NCI-H526 treated with DMSO at 0.1 percent for 48 hours (cell line): ENCODE data around the gene HSD17B3.
"Not testable (repeated sequence)": the region's sequence is repeated elsewhere in the genome, so short reads cannot be mapped to it uniquely, and the experiment has no call there.

Experiments
- DNase-seq: peaks from one replicate; lab custom pipeline; 2025; lab: John Stamatoyannopoulos, UW

The HSD17B3 gene

DNA sequence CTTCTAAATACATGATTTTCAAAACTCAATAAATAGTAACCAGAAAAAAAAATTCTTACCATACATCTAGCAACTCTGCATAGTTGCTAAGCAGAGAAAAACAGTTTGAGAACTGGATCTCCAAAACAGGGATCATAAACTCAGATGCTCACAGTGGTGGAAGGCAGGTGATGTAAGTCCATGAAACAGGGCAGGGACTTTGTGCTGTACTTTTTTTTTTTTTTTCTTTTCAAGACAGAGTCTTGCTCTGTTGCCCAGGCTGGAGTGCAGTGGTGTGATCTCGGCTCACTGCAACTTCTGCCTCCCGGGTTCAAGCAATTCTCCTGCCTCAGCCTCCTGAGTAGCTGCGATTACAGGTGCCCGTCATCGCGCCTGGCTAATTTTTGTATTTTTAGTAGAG is 5.0 kb upstream of the HSD17B3 start:
- DNase-seq, result not testable (repeated sequence)

DNA sequence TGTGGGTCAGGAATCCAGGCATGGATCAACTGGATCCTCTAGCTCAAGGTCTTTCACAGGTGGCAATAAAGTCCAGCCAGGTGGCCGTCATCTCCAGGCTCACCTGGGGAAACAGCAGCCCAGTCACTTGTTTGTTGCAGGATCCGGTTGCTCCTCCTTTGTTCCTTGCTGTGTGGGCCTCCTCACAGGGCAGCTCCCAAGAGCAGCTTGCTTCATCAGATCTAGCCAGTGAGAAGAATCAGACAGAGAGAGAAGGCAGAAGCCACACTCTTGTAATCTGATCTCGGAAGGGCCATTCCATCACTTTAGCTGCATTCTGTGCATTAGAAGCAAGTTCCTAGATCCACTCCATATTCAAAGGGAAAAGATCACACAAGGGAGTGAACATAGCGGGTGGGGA is 3.2 kb upstream of the HSD17B3 start:
- DNase-seq, result no peak

DNA sequence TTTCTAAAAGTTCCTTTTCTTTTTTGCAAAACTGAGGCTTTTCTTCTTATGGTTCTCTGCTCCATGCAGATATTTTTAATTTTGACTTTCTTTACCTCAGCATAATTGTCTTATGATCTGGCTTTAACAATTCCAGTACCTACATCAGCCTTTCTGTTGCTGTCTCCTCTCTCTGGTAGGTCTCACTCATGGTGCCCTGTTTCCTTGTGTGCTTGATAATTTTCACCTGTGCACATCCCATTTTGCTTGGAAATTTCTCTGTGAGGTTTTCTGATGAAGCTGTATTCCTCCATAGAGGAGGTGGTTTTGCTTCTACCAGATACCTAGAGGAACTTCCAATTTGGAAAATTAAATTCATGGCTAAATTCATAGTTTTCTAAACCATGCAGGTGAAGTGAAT is 2.3 kb upstream of the HSD17B3 start:
- no peak for DNase-seq

DNA sequence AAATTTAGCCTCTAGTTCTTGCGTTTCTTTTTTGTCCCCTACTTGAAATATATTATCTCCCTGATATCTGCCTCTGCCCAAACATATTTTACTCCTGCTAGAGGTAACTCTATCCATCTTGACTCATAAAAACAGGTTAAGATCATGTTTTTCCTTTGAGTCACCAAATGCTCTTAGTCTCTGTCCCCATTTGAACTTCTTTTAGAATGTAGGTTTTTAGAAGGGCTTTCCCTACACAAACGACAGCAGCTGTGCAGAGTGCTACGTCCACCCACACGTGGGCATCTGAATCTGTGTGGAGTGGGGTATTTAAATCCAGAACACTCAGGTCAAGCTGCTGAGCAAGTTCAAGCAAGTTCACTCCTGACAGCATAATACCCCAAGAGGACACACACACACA is 2.2 kb downstream of the HSD17B3 start:
- DNase-seq, result no peak

DNA sequence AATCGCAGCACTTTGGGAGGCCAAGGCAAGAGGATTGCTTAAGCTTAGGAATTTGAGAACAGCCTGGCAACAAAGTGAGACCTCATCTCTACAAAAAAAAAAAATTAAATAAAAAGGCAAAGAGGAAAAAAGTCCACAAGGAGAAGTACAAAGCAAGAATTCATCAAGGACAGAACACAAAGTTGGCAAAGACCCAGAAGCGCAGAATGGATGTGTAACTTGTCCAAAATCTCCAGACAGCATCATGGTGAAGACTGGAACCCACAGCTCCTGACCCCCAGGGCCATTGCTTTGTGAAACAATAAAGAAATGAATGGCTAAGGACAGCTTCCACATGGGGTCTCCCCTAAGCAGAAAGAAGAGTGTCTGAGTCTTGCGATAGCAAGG is 7.8 kb downstream of the HSD17B3 start:
- DNase-seq, result no peak

DNA sequence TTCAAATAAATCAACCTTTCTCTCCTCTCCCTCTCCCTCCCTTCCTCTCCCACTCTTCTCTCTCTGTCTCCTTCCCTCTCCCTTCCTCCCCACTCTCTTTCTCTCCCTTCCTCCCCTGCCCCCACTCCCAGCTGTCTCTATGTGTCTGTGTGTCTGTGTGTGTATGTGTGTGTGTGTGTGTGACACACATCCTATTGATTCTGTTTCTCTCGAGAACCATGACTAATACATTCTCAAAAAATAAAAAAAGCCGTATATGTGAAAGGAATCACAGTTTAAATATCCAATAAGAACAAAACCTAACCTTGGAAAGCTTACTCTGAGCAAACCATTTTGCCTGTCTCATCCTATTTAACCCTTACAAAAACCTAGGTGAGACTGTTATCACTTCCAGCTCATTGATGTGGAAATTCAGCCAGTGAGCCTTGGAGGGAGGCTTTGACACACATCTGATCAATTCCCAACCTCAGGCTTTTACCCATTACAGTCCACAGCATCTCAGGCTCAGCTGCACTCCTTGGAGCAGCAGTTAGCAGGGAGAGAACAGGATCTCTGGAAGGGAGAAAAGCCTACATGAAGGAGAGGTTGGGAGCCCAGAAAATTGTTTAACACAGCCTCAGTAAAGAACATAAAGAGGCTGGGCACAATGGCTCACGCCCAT is 8.3 kb downstream of the HSD17B3 start:
- no peak for DNase-seq

DNA sequence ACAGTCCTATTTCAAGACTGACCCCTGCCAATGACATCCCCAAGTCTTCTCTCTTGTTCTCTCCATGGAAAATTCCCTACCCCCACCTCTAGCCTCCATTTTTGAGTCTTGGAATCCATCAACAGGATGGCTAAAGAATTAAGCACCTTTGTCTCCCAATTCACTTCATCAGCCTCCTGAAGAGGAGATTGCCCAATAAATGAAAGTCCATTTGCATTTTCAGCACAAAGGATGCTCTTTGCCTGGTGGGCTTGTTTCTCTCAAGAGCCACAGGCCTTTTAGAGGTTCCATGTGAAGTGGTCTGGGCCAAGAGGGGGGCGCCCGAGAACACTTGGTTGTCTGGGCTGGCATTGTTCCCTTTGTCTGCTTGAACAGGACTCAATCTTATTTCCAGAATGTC is 12.6 kb downstream of the HSD17B3 start:
- no peak for DNase-seq

DNA sequence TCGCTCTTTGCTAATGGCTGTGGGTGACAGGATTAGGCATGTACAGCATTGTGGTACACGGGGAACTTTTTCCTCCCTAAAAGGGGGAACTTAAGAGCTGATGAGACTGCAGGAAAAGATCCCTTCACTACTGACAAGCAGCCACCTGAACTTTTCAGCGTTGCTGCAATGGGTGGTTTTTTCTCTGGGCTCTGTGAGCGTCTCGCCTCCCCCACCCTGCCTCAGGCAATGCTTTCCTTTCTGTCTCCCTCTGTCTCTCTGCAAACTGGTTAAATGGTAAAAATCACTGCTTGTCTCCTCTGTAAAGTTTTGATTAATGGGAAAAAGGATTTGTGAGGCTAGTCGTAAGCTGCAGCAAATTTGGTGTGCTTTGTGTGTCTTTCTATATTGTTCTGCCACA is 20.3 kb downstream of the HSD17B3 start:
- no peak for DNase-seq

DNA sequence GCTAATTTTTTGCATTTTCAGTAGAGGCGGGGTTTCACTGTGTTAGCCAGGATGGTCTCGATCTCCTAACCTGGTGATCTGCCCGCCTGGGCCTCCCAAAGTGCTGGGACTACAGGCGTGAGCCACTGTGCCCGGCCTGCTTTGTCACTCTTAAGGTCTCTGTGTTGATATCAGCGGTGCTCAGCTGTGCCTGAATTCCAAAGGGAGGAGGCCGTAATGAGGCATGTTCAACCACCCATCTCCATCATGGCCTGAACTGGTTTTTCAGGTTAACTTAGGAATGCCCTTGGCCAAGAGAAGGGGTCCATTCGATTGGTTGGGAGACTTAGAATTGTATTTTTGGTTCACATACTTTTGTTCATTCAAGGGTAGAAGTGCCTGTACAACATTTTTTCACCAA is 22.0 kb downstream of the HSD17B3 start:
- no peak for DNase-seq

DNA sequence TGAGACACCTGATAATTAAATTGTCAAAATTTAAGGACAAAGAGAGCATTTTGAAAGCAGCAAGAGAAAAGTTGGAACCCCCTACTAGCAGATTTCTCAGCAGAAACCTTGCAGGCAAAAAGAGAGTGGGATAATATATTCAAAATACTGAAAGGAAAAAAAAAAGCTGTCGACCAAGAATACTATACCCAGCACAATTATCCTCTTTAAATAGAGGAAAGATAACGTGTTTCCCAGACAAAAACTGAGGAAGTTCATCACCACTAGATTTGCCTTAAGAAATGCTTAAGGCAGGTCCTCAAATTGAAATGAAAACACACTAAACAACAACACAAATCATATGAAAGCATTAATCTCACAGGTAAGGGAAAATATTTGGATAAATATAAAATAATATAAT is 27.0 kb downstream of the HSD17B3 start:
- no peak for DNase-seq

DNA sequence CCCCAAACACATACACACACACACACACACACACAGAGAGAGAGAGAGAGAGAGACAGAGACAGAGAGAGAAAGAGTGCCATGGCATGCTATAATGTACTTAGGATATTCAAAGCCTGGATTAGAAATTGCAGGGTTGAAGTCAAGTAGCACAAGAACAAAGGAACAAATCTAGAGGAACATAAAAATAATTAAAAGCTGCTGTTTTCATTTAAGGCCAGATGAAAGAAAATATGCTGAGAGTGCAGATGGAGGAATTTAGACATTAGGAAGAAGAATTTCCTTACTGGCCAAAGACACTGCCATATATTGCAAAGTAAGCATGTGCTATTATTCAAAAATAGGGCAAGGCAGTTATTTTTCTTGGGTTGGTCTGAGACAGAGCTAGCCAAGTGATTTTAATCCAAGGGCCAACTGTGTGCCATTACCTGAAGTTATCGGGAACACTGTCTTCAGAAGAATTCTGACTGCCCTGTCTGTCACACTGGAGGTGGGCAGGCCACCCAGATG is 31.7 kb downstream of the HSD17B3 start:
- no peak for DNase-seq

DNA sequence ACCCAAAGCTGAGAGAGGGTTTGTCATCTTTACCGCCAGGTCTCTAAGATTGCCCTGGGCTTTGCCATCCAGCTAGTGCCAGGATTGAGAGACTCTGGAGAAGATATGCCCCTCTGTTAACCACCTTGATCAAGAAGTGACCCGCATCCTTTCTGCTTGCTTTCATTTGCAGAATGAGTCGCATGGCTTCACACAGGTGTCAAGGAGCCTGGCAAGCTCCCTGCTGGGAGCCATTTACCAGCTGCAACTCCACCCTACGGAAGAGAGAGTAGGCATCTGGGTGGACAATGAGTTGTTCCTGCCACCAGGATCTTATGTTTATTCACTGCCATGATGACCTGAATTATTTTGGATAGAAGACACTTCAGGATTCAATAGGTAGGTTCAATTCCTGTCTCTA is 43.0 kb downstream of the HSD17B3 start:
- no peak for DNase-seq

DNA sequence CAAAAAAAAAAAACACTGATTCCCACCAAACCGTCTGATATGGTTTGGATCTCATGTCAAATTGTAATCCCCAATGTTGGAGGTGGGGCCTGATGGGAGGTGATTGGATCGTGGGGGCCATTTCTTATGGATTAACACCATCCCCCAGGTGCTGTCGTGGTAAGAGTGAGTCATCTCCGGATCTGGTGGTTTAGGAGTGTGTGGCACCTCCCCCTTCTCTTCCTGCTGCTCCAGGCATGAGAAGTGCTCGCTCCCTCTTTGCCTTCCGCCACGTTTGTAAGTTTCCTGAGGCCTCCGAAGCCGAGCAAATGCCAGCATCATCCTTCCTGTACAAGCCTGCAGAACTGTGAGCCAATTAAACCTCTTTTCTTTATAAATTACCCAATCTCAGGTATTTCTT is 45.2 kb downstream of the HSD17B3 start:
- DNase-seq, result no peak

DNA sequence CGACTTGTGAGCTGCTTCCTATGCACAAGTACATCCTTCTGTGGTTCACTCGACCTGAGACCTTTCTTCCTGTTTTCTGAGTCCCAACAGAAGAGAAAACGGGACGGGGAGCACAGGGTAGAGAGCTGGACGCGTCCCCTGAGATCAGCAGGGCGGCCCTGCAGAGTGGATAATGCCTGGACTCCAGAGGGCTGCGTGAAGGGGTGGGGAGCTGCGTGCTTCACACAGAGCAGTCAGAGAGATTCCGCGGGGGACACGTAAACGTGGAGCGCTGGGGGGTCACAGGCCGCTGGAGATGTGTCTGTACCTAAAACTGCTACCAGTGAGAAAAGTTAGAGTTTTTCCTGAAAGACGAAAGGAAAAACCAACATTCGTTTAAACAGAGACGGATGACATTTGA is 46.3 kb downstream of the HSD17B3 start:
- no peak for DNase-seq

DNA sequence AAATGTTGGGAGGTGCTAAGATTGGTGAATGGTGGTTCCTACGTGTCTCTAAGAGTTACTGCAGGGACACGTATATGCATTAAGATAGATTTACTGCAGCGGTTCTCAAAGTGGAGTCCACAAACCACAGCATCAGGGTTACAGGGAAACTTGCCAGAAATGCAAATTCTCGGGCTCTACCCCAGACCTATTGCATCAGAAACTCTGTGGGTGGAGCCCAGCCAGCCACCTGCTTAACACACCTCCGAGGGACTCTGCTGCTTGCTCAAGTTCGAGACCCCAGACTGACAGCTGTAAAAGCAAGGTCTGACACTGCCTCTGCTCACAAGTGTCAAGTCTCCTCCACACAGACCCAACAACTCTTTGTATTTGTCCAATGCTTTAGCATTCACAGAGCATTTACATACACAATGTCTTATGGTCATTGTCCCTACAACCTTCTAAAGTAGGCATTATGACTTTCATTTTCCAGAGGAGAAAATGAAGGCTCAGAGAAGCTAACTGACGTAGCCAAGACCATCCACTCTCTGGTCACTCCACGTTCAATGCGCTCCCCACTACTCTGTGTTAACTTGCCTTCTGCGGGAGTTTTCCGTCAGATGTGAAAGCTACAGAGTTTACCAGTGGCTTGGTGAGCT is 48.8 kb downstream of the HSD17B3 start:
- DNase-seq, result no peak

DNA sequence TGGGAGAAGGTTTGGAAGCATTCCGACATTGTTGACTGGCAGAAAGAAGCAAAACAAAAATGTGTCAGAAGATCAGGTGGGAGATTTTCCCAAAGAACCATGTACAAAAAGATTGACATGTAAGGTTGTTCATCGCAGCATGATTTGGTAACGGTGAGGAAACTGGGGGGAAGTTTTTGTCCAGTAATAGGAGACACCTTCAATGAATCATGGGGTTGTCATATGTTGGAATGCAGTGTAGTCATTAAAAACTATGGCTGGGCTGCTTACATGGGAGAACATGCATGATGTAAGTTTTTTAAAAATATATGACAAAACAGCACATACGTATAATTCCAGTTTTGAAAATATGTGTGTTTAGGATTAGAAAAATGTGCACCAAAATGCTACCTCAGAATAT is 50.5 kb downstream of the HSD17B3 start:
- DNase-seq, result no peak

DNA sequence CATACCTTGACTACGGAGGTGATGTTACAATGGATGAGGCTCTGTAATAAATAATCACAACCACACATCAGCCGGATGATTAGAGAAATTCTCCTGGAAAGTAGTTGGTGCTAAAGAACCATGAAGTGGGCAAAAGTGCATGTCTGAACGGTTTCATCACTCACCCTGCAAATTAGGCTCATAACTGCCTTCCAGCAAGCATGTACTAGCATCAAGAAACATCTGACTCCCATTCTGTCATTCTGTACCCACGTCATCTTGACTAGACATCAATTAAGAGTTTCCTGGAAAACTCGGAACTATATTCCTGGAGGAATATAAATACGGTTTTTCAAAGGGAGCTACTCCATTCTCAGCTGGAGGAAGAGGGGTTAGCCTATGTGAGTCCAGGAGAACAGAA is 52.2 kb downstream of the HSD17B3 start:
- DNase-seq, result no peak

DNA sequence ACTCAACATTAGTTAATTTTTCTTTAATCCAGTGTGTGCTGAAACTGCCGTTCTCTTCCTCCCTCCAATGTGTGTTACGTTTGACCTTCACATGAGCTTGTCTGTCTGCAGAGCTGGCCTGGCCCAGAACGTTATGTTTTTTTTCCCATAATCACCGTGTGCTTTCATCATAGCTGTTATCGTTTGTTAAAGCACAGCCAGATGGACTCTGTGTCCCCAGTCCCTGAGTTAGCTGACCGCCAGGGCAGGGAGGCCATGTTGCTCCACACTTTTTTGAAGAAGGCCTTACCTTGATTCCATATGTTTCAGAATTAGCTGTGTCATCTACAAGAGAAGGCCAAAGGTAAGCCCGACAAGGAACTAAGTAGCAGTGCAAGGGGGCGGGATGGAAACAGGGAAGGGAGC is 55.7 kb downstream of the HSD17B3 start:
- DNase-seq, result no peak

DNA sequence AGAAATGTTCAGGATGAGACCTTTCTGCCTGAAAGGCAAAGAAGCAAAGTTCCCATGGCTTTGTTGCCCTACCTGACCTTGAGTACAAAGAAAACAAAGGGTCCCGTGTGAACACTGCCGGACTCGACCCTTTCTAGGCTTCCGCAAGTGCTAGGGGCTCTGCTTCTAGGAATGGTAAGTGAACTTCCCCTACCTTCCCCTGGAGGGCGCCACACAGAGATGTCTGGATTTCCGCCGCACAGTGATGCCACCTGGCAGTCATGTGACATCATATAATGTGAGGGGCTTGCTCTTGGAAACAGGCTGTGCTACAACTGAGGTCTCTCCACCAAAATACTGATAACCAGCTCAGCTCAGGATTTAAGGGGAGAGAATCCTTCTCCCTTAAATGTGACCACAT is 56.6 kb downstream of the HSD17B3 start:
- no peak for DNase-seq

DNA sequence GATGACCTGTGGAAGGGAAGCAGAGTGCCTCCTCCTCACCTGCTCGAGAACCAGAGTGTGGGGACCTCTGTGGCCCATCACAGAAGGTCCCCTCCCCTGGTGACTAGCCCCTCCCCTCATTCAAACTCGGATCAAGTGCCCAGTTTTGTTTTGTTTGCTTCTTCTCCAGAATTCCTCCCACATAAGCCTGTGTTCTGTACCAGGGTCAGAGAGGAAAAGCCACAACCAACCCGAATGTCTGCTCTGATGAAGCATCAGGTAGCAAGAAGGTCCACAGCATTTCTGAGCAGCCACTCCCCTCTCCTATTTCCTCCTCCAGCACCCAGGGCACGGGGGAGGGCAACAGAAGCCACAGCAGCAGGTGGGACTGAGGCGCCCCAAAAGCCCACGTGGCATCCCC is 58.2 kb downstream of the HSD17B3 start:
- DNase-seq, result no peak

DNA sequence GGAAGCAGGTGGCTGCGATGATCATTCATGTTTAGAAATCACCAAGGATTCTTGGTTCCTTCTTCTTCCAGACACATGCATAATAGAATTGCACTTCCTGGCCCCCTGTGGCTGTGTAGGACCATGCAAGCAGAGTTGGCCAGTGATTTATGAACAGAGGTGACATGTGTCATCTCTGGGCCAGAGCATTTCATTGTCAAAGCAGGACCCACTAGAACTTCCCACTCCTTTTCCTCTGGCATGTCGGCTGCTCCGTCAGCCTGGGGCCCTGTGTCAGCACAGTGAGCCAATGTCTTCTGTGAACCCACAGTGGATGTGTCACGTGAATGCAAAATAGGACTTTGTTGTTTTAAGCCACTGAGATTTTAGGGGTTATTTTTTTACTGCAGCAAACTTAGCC is 59.2 kb downstream of the HSD17B3 start:
- DNase-seq, result no peak

DNA sequence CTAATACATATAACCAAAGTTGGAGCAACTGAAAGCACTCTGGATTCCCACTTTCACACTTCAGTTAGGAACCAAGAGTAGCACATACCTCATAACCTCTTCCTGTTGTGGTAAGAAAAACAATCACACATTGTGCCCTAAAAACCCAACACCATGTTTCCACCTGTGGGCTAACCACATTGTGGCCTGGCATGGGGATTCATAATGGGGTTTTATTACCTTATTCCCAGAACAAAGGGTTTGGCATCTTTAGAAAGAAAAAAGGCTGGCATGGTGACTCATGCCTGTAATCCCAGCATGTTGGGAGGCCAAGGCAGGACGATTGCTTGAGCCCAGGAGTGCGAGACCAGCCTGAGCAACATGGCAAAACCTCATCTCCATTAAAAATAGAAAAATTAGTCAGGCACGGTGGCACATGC is 60.6 kb downstream of the HSD17B3 start:
- no peak for DNase-seq

DNA sequence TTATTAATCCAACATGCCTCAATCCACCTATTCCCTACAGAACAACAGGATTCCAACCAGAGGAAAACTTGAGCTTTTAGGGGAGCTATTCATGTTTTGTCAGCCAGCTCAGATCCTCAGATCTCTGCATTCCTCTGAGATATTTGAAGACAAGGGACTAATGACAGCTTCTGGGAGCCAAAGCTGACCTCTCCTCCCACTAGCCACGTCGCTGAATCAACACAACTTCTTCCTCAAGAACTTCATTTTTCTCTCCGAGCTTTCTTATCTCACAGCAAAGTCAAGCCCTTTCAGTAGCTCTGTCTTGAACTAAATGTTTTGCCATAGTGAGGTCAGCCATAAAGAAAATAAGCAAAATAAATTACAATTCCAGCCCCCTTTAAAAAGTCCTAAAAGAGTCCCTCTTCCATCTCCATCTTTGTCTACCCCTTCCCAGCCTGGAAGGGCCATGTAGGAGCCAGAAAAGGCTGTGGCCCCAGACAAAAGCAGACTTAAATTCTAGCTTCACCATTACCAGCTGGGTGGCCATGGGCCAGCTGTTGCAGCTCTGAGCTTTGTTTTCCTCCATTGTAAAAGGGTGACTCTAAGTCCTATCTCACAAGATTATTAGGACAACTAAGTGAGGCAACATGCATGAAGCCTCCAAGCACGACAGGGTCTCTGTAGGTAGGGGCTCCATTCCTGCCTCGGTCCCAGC is 65.0 kb downstream of the HSD17B3 start:
- DNase-seq, result no peak
